Colonic mucosa (tissue), 4 donors: Measurements from ENCODE around the gene ARX. TPM values are rescaled to one million over a fixed set of nuclear protein-coding genes. Genes with fewer than 3 reads are reported as not detected.

Source experiments
- DNase-seq: peaks from one replicate; pipeline ENCODE4 v3.0.0-alpha.2; 2020
- H3K27ac ChIP-seq: fragments of 200-600 bp; one replicate; pipeline ENCODE4 v1.8.0; 2021
- H3K27me3 ChIP-seq: fragments of 200-600 bp; one replicate; pipeline ENCODE4 v1.8.0; 2021
- H3K36me3 ChIP-seq: fragments of 200-600 bp; one replicate; pipeline ENCODE4 v1.8.0; 2021
- H3K4me1 ChIP-seq: fragments of 200-600 bp; one replicate; pipeline ENCODE4 v1.8.0; 2021; ENCODE audit warnings: mild to moderate bottlenecking
- H3K4me3 ChIP-seq: fragments of 200-600 bp; one replicate; pipeline ENCODE4 v1.8.0; 2021
- H3K9ac ChIP-seq, 2 donors: one replicate each; pipeline ENCODE4 v1.7.0; 2013; ENCODE audit warnings: control low read depth in 2 of 2, low read depth in 2 of 2, low read length in 2 of 2
- H3K9me3 ChIP-seq: fragments of 200-600 bp; one replicate; pipeline ENCODE4 v1.8.0; 2021
- intact Hi-C: fragments of 100-400 bp; cut with DNase I; formaldehyde crosslinking; loops from one replicate; pipeline ENCODE4 v1.14.1; 2022
- total RNA-seq, 2 donors: library from RNA; stranded (reverse); fragmentation: NEBNext Ultra II Directional in 1 of 2; extraction: Animal tissue kit (Norgen Biotek cat#: 25700) in 1 of 2; gene quantifications; one replicate each; pipeline ENCODE4 v1.2.1, GENCODE V29; 2021
- TF ChIP-seq, protein P1 (sequence below): fragments of 200-600 bp; IDR thresholded peaks from one replicate; pipeline ENCODE4 v1.8.0; 2022; ENCODE audit warnings: antibody characterized with exemption, mild to moderate bottlenecking
- donor health status: healthy.
- donor health status: DM: no; HTN: no; CAD: no.
- donor health status: DM: no; HTN: no; CAD: no.

Gene ARX
- total RNA-seq, 2 donors from 2014 or later = 0.66 to 0.84 TPM

DNA sequence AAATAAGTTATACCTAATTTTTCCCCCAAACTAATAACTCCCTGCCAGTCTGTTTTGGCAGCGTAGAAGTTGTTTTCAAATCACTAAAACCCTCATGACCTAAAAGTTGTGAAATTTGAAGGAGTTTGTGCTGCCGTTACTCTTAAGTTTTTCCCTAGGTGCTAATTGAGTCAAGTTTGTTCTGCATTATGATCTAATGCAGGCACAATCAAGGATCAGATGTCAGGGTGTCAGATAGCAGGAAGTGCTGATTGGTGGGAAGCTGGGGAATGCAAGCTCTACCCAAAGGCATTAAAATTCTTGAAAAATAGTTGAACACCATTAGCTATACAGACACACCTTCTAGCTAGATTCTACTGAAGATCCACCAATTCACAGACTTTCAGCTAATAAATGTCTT is 51.9 kb downstream of the ARX start:
- no peaks in the 10 kb centered on the region for H3K36me3 ChIP-seq
- no peak for DNase-seq
- TF ChIP-seq, protein P1, sequence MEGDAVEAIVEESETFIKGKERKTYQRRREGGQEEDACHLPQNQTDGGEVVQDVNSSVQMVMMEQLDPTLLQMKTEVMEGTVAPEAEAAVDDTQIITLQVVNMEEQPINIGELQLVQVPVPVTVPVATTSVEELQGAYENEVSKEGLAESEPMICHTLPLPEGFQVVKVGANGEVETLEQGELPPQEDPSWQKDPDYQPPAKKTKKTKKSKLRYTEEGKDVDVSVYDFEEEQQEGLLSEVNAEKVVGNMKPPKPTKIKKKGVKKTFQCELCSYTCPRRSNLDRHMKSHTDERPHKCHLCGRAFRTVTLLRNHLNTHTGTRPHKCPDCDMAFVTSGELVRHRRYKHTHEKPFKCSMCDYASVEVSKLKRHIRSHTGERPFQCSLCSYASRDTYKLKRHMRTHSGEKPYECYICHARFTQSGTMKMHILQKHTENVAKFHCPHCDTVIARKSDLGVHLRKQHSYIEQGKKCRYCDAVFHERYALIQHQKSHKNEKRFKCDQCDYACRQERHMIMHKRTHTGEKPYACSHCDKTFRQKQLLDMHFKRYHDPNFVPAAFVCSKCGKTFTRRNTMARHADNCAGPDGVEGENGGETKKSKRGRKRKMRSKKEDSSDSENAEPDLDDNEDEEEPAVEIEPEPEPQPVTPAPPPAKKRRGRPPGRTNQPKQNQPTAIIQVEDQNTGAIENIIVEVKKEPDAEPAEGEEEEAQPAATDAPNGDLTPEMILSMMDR = no peak
- no peak overlapping the region for H3K4me3 ChIP-seq
- no peaks in the 10 kb centered on the region for H3K9me3 ChIP-seq
- no peaks in the 10 kb centered on the region for H3K4me1 ChIP-seq
- no peak overlapping the region for H3K9ac ChIP-seq
- no peak overlapping the region for H3K27ac ChIP-seq
- H3K27me3 ChIP-seq = no peaks in the 10 kb centered on the region
- intact Hi-C loops = no loop called here

DNA sequence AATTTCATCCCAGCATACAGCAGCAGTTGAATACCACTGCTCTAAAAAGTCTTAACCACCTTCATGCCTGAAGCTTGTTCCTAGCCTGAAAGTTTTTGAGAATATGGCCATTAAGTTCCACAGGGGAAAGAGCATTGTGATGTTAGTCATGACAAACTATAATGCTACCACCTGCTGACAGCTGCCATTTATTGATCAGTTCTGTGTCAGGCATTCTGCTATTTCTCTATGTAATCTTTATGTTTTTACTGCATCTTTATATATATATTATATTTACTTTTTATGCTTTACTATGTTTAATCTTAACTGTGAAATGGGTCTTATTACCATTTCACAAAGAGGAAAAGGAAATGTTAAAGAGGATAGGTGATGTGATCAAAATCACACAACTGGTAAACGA is 54.0 kb downstream of the ARX start:
- Histone ChIP-seq H3K9ac (no peak overlapping the region), H3K9me3 (no peaks in the 10 kb centered on the region), H3K4me3 (no peak overlapping the region), H3K36me3 (no peaks in the 10 kb centered on the region), H3K4me1 (no peaks in the 10 kb centered on the region), H3K27ac (no peak overlapping the region), H3K27me3 (no peaks in the 10 kb centered on the region)
- intact Hi-C loops = no loop called here
- TF ChIP-seq, protein P1 = no peak
- DNase-seq = no peak

DNA sequence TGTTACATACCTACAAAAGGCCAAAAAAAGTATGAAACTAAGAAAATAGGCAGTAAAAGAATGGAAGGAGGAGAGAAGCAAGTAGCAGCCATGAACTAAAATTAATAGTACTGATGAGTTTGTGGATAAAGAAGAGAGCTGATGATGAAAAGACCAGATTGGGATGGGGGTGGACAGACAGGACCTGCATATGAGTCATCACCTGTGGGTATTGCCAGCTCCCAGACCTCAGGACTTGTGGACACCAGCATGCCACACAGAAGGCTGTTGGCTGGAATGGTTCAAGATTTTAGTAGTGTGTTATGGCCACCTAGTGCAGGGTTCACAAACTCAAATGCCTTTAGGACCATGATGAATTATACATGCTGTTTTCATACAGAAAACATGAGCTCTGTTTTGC is 58.9 kb downstream of the ARX start:
- Histone ChIP-seq H3K27ac (no peak overlapping the region), H3K36me3 (no peaks in the 10 kb centered on the region), H3K4me1 (no peaks in the 10 kb centered on the region), H3K9ac (no peak overlapping the region), H3K27me3 (no peaks in the 10 kb centered on the region), H3K4me3 (no peak overlapping the region), H3K9me3 (no peaks in the 10 kb centered on the region)
- TF ChIP-seq, protein P1 = no peak
- no peak for DNase-seq
- intact Hi-C loops = no loop called here

DNA sequence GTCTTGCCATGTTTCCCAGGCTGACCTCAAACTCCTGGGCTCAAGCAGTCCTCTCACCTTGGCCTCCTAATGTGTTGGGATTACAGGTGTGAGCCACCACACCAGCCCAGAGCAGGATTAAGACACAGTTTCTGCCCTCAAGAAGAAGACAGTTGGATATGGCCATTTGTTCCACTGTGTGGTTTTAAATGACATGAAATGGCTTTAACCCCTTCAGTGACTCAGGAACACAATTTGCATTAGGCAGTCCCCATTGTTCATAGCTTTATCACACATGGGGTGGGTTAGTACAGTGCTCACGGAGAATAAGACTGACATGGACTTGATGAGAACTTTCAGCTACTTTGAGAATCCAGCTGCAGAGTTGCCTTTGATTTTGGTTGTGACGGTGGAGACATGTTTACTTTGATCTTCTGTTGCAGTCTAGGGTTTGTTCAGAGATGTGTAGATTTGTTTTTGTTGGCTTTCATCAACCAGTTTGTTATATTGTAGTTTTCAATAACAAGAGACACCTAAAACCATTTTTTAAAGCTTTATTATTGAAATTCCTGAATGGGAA is 60.3 kb downstream of the ARX start:
- Histone ChIP-seq H3K27ac (no peak overlapping the region), H3K27me3 (no peaks in the 10 kb centered on the region), H3K36me3 (no peaks in the 10 kb centered on the region), H3K9ac (no peak overlapping the region), H3K9me3 (no peaks in the 10 kb centered on the region), H3K4me1 (no peaks in the 10 kb centered on the region), H3K4me3 (no peak overlapping the region)
- TF ChIP-seq, protein P1 = no peak
- no peak for DNase-seq
- intact Hi-C loops = no loop called here

DNA sequence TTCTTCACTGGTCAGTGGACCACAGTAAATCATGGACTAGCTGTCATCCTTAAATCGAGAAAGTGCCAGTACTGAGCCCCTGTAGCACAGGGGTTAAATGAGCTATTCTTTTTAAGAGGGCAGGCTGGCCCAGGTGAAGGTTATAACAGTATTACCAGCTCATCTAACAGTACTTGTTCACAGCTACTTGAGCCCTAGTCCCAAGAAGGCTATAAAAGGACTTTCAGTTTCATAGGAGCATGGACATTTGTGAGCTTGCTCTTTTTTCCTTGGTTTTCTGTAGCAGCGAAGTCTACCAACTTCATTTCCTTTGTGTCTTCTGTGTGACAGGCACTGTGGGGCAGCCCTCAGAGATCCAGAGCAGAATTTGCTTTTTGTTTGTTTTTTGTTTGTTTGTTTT is 61.0 kb downstream of the ARX start:
- H3K4me3 ChIP-seq = no peak overlapping the region
- H3K27ac ChIP-seq = no peak overlapping the region
- no peaks in the 10 kb centered on the region for H3K9me3 ChIP-seq
- no peak for DNase-seq
- no peaks in the 10 kb centered on the region for H3K36me3 ChIP-seq
- intact Hi-C loops = no loop called here
- TF ChIP-seq, protein P1 = no peak
- H3K9ac ChIP-seq = no peak overlapping the region
- no peaks in the 10 kb centered on the region for H3K4me1 ChIP-seq
- H3K27me3 ChIP-seq = no peaks in the 10 kb centered on the region
